Activated CD4-positive, alpha-beta T cell treated with anti-CD3 and anti-CD28 coated beads for 48 hours (primary cell): ENCODE measurements around the gene SS18L1.

Experiments used
- DNase-seq: peaks from one replicate; pipeline ENCODE4 v3.0.0-alpha.2; 2020

SS18L1 gene

GRCh38 chr20:62198931-62199330 lies 55.4 kb downstream of the SS18L1 start:
- DNase-seq: no peak

GRCh38 chr20:62200491-62201172 lies 57.1 kb downstream of the SS18L1 start:
- DNase-seq: no peak

- no peak for DNase-seq
Measured at GRCh38 chr20:62201173-62202082, 57.9 kb downstream of the SS18L1 start.

- no peak for DNase-seq
Measured at GRCh38 chr20:62202083-62202395, 58.5 kb downstream of the SS18L1 start.

GRCh38 chr20:62202676-62203377 lies 59.3 kb downstream of the SS18L1 start:
- no peak for DNase-seq

- no peak for DNase-seq
Measured at GRCh38 chr20:62203378-62204030, 59.9 kb downstream of the SS18L1 start.

- no peak for DNase-seq
Measured at GRCh38 chr20:62205618-62206387, 62.2 kb downstream of the SS18L1 start.

GRCh38 chr20:62206388-62206775 lies 62.8 kb downstream of the SS18L1 start:
- DNase-seq: no peak

- DNase-seq: no peak
Measured at GRCh38 chr20:62208061-62208794, 64.7 kb downstream of the SS18L1 start.

GRCh38 chr20:62208795-62209755 lies 65.5 kb downstream of the SS18L1 start:
- no peak for DNase-seq

GRCh38 chr20:62209850-62210495 lies 66.4 kb downstream of the SS18L1 start:
- DNase-seq: no peak

- DNase-seq: no peak
Measured at GRCh38 chr20:62210496-62210855, 66.9 kb downstream of the SS18L1 start.

- no peak for DNase-seq
Measured at GRCh38 chr20:62211216-62211615, 67.6 kb downstream of the SS18L1 start.

- no peak for DNase-seq
Measured at GRCh38 chr20:62211769-62212288, 68.3 kb downstream of the SS18L1 start.

- no peak for DNase-seq
Measured at GRCh38 chr20:62212299-62212698, 68.7 kb downstream of the SS18L1 start.

GRCh38 chr20:62214067-62214466 lies 70.5 kb downstream of the SS18L1 start:
- DNase-seq: no peak

GRCh38 chr20:62215020-62215990 lies 71.7 kb downstream of the SS18L1 start:
- no peak for DNase-seq

GRCh38 chr20:62215991-62216635 lies 72.5 kb downstream of the SS18L1 start:
- no peak for DNase-seq
